ENCODE results near the gene RNF40. TPM values are rescaled to one million over a fixed set of nuclear protein-coding genes. Genes with fewer than 3 reads are reported as not detected.

Gene RNF40
- polyA plus RNA-seq, 1 experiment, result 82.4 TPM

- Histone ChIP-seq H3K36me3 (ENCODE audit: control insufficient read depth, insufficient read depth, low read length) (peaks cover 65% of the 10 kb centered on the region), H3K27me3 (ENCODE audit: control insufficient read depth, insufficient read depth, low read length) (no peaks in the 10 kb centered on the region), H3K4me3 (ENCODE audit: low read depth, low read length) (no peak overlapping the region)
- ChIA-PET CTCF (no interaction called here), POLR2A (no interaction called here)
- TF ChIP-seq, protein P1, sequence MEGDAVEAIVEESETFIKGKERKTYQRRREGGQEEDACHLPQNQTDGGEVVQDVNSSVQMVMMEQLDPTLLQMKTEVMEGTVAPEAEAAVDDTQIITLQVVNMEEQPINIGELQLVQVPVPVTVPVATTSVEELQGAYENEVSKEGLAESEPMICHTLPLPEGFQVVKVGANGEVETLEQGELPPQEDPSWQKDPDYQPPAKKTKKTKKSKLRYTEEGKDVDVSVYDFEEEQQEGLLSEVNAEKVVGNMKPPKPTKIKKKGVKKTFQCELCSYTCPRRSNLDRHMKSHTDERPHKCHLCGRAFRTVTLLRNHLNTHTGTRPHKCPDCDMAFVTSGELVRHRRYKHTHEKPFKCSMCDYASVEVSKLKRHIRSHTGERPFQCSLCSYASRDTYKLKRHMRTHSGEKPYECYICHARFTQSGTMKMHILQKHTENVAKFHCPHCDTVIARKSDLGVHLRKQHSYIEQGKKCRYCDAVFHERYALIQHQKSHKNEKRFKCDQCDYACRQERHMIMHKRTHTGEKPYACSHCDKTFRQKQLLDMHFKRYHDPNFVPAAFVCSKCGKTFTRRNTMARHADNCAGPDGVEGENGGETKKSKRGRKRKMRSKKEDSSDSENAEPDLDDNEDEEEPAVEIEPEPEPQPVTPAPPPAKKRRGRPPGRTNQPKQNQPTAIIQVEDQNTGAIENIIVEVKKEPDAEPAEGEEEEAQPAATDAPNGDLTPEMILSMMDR (IDR thresholded peaks at IDR 0.05; ENCODE audit: insufficient read depth, low read depth, low read length), result no peak
- DNase-seq (ENCODE audit: low read depth), result no peak
Measured at GRCh38 chr16:30767767-30768465, 5.8 kb downstream of the RNF40 start.

GRCh38 chr16:30768583-30769181 is 6.6 kb downstream of the RNF40 start:
- TF ChIP-seq, protein P1 (IDR thresholded peaks at IDR 0.05; ENCODE audit: insufficient read depth, low read depth, low read length), result no peak
- CTCF ChIA-PET, result interaction anchor here (1.1 kb wide), 1 partner anchor 173 kb away, joined by 4 read pairs; no protein-coding TSS in a partner anchor
- no peaks in the 10 kb centered on the region for H3K27me3 ChIP-seq (ENCODE audit: control insufficient read depth, insufficient read depth, low read length)
- no peak overlapping the region for H3K4me3 ChIP-seq (ENCODE audit: low read depth, low read length)
- DNase-seq (ENCODE audit: low read depth), result no peak
- POLR2A ChIA-PET, result no interaction called here
- H3K36me3 ChIP-seq (ENCODE audit: control insufficient read depth, insufficient read depth, low read length), result peaks cover 69% of the 10 kb centered on the region

- H3K27me3 ChIP-seq (ENCODE audit: control insufficient read depth, insufficient read depth, low read length), result no peaks in the 10 kb centered on the region
- TF ChIP-seq, protein P1 (IDR thresholded peaks at IDR 0.05; ENCODE audit: insufficient read depth, low read depth, low read length), result no peak
- POLR2A ChIA-PET, result no interaction called here
- no peak overlapping the region for H3K4me3 ChIP-seq (ENCODE audit: low read depth, low read length)
- CTCF ChIA-PET, result interaction anchor here (1.1 kb wide), 1 partner anchor 172 kb away, joined by 4 read pairs; no protein-coding TSS in a partner anchor
- peaks cover 65% of the 10 kb centered on the region for H3K36me3 ChIP-seq (ENCODE audit: control insufficient read depth, insufficient read depth, low read length)
- DNase-seq (ENCODE audit: low read depth), result no peak
Measured at GRCh38 chr16:30769379-30770089, 7.4 kb downstream of the RNF40 start.

GRCh38 chr16:30771726-30772125 is 9.6 kb downstream of the RNF40 start:
- ChIA-PET POLR2A (no interaction called here), CTCF (interaction anchor here (0.6 kb wide), 1 partner anchor 513 kb away, joined by 3 read pairs; no protein-coding TSS in a partner anchor)
- no peak for DNase-seq (ENCODE audit: low read depth)
- TF ChIP-seq, protein P1 (IDR thresholded peaks at IDR 0.05; ENCODE audit: insufficient read depth, low read depth, low read length), result no peak
- Histone ChIP-seq H3K27me3 (ENCODE audit: control insufficient read depth, insufficient read depth, low read length) (no peaks in the 10 kb centered on the region), H3K4me3 (ENCODE audit: low read depth, low read length) (no peak overlapping the region), H3K36me3 (ENCODE audit: control insufficient read depth, insufficient read depth, low read length) (peaks cover 45% of the 10 kb centered on the region)

DNA sequence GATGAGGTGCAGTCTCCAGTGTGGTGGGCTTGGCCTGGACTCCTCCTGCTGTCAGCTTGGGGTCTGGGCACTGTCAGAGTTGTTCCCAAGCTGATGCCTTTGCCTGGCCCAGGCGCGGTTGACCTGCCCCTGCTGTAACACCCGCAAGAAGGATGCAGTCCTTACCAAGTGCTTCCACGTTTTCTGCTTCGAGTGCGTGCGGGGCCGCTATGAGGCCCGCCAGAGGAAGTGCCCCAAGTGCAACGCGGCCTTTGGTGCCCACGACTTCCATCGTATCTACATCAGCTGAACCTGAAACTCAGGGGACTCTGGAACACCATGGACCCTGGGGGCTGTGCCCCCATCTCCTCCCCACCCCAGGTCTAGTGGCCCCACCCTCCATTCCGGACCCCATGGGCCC is 11.7 kb downstream of the RNF40 start:
- peaks cover 29% of the 10 kb centered on the region for H3K36me3 ChIP-seq (ENCODE audit: control insufficient read depth, insufficient read depth, low read length)
- no peak for DNase-seq (ENCODE audit: low read depth)
- TF ChIP-seq, protein P1 (IDR thresholded peaks at IDR 0.05; ENCODE audit: insufficient read depth, low read depth, low read length), result no peak
- no peaks in the 10 kb centered on the region for H3K27me3 ChIP-seq (ENCODE audit: control insufficient read depth, insufficient read depth, low read length)
- POLR2A ChIA-PET, result no interaction called here
- no peak overlapping the region for H3K4me3 ChIP-seq (ENCODE audit: low read depth, low read length)
- CTCF ChIA-PET, result no interaction called here

Data from BJ (cell line).